ENCODE data around the gene LCN15.
"Not testable (repeated sequence)": the region's sequence is repeated elsewhere in the genome, so short reads cannot be mapped to it uniquely, and the experiment has no call there.

GRCh38 chr9:136711219-136711648 lies 53.1 kb downstream of the LCN15 start:
- not testable (repeated sequence) for TF ChIP-seq CTCF, POLR2AphosphoS5 (IDR thresholded peaks at IDR 0.05)

All from sigmoid colon (tissue), 4 donors.